ENCODE results near the gene HIPK1. TPM values are rescaled to one million over a fixed set of nuclear protein-coding genes. Genes with fewer than 3 reads are reported as not detected.

HIPK1 gene
- total RNA-seq, 1 donor from 2014 or later: 41.0 TPM

DNA sequence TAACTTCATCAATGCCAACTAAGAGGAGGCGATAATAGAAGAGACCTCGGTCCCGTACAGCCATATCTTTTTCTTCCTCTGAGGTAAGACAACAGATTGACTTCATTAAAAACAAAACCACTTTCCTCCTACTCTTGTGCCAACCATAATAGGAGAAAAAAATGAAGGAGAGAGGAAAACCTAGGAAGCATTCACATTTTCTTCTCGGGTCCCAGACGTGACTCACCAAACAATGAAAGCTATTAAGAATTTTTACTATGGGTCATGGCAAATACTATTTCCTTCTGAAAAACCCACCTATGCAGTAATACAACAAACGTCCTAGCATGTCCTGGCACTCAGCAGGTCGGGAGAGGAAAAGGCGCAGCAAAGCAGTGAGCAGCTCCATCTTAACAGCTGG lies 33.2 kb upstream of the HIPK1 start:
- Mint-ChIP-seq H3K36me3 (ENCODE audit: unreplicated experiment) (no peaks in the 10 kb centered on the region), H3K4me3 (ENCODE audit: unreplicated experiment) (no peak overlapping the region), H3K4me1 (ENCODE audit: low read depth, unreplicated experiment) (peaks cover 2% of the 10 kb centered on the region), H3K27me3 (ENCODE audit: unreplicated experiment) (no peaks in the 10 kb centered on the region), H3K27ac (ENCODE audit: unreplicated experiment) (no peak overlapping the region), H3K9me3 (ENCODE audit: unreplicated experiment) (no peaks in the 10 kb centered on the region)
- TF ChIP-seq, protein P1, sequence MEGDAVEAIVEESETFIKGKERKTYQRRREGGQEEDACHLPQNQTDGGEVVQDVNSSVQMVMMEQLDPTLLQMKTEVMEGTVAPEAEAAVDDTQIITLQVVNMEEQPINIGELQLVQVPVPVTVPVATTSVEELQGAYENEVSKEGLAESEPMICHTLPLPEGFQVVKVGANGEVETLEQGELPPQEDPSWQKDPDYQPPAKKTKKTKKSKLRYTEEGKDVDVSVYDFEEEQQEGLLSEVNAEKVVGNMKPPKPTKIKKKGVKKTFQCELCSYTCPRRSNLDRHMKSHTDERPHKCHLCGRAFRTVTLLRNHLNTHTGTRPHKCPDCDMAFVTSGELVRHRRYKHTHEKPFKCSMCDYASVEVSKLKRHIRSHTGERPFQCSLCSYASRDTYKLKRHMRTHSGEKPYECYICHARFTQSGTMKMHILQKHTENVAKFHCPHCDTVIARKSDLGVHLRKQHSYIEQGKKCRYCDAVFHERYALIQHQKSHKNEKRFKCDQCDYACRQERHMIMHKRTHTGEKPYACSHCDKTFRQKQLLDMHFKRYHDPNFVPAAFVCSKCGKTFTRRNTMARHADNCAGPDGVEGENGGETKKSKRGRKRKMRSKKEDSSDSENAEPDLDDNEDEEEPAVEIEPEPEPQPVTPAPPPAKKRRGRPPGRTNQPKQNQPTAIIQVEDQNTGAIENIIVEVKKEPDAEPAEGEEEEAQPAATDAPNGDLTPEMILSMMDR (IDR thresholded peaks at IDR 0.05; ENCODE audit: partially characterized antibody, unreplicated experiment): no peak
- DNase-seq: no peak

DNA sequence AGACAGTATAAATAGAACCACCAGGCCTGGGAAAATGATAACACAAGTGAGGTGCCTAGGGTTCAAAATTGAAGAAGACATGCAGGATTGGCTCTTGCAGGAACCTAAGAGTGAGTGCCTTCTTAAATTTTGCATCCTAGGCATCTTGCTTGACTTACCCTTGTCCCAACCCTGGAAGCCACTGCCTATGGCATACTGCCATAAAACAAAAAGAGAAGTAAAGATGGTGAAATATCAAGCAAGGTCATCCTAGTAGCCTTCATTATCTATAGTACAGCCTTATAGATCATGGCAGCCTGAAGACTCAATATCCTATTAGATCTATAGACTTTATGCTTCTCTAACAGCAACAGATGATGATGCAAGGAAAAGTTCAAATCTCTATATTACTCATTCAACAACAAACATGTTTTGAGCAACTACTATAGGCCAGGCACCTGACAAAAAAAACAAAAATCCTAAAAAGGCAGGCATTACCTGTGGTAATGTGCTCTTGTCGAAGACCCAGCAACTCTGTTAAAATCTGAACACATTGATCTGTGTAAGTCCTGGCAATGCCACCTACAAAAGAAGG lies 30.8 kb upstream of the HIPK1 start:
- no peaks in the 10 kb centered on the region for H3K27me3 Mint-ChIP-seq (ENCODE audit: unreplicated experiment)

GRCh38 chr1:113899111-113899510 lies 30.0 kb upstream of the HIPK1 start:
- Mint-ChIP-seq H3K27me3 (ENCODE audit: unreplicated experiment) (no peaks in the 10 kb centered on the region), H3K27ac (ENCODE audit: unreplicated experiment) (no peak overlapping the region), H3K9me3 (ENCODE audit: unreplicated experiment) (peaks cover 3% of the 10 kb centered on the region), H3K4me1 (ENCODE audit: low read depth, unreplicated experiment) (peaks cover 7% of the 10 kb centered on the region), H3K36me3 (ENCODE audit: unreplicated experiment) (no peaks in the 10 kb centered on the region), H3K4me3 (ENCODE audit: unreplicated experiment) (no peak overlapping the region)
- TF ChIP-seq, protein P1 (IDR thresholded peaks at IDR 0.05; ENCODE audit: partially characterized antibody, unreplicated experiment): no peak
- no peak for DNase-seq

More for the DNA sequence above, 30.8 kb upstream of the HIPK1 start:
- H3K4me3 Mint-ChIP-seq (ENCODE audit: unreplicated experiment): no peak overlapping the region
- no peaks in the 10 kb centered on the region for H3K36me3 Mint-ChIP-seq (ENCODE audit: unreplicated experiment)
- TF ChIP-seq, protein P1 (IDR thresholded peaks at IDR 0.05; ENCODE audit: partially characterized antibody, unreplicated experiment): no peak
- DNase-seq: no peak
- peaks cover 1% of the 10 kb centered on the region for H3K9me3 Mint-ChIP-seq (ENCODE audit: unreplicated experiment)
- H3K4me1 Mint-ChIP-seq (ENCODE audit: low read depth, unreplicated experiment): peaks cover 1% of the 10 kb centered on the region
- H3K27ac Mint-ChIP-seq (ENCODE audit: unreplicated experiment): peak overlapping the region; percentile 14

DNA sequence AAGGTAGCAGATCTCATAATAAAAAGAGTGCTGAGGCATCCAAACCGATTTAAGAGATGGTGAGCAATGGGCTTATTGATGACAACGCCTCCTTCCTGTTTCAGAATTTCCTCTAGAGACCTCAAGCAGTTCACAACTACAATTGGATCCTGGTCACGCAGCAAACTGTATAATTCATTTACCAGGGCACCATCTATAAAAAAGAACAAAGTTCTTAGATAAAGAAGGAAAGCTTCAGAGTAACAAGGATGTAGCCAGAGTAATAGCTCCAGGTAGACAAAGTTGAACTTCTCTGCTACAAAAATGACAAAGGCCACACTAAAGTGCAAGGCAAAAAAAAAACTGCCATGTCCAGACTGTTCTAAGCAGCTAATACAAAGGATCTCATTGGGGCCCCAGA lies 27.9 kb upstream of the HIPK1 start:
- Mint-ChIP-seq H3K27ac (ENCODE audit: unreplicated experiment) (no peak overlapping the region), H3K27me3 (ENCODE audit: unreplicated experiment) (peaks cover 4% of the 10 kb centered on the region), H3K4me1 (ENCODE audit: low read depth, unreplicated experiment) (peaks cover 9% of the 10 kb centered on the region), H3K4me3 (ENCODE audit: unreplicated experiment) (no peak overlapping the region), H3K36me3 (ENCODE audit: unreplicated experiment) (no peaks in the 10 kb centered on the region), H3K9me3 (ENCODE audit: unreplicated experiment) (peaks cover 12% of the 10 kb centered on the region)
- TF ChIP-seq, protein P1 (IDR thresholded peaks at IDR 0.05; ENCODE audit: partially characterized antibody, unreplicated experiment): no peak
- DNase-seq: no peak

DNA sequence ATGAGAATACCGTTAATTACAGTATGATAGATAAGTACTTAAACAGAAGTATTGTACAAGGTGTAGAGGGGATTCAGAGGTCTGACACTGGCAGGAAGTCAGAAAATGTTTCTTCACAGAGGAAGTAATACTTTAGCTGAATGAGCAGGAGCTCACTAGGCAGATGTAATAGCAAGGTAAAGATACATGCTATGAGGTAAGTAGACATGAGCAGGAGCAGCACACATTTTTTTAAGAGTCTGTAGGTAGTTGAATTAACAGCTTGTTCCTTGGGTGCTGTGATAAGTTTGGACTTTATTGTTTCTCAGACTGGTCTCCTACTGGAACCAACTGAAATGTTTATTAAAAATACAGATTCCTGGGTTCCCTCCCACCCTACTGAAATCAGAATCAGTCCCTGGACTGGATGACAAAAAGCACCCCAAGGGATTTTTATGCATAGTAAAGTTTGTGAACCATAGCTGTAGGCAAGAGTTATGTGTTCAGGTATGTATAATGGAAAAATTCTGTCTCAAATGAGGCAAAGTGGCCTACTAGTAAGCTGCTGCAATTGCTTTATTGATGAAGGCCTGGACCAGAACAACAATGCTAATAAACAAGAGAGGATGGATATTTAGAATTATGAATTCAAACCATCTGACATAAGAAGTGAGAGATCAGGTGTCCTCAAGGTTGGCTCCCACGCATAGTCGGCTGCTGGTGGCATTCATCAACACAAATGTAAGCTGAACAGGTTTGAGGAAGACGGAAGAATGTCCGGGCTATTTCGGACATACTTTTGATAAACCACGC lies 25.4 kb upstream of the HIPK1 start:
- H3K27ac Mint-ChIP-seq (ENCODE audit: unreplicated experiment): peak overlapping the region; percentile 69
- TF ChIP-seq, protein P1 (IDR thresholded peaks at IDR 0.05; ENCODE audit: partially characterized antibody, unreplicated experiment): no peak
- peaks cover 12% of the 10 kb centered on the region for H3K9me3 Mint-ChIP-seq (ENCODE audit: unreplicated experiment)
- peaks cover 11% of the 10 kb centered on the region for H3K4me1 Mint-ChIP-seq (ENCODE audit: low read depth, unreplicated experiment)
- peaks cover 4% of the 10 kb centered on the region for H3K27me3 Mint-ChIP-seq (ENCODE audit: unreplicated experiment)
- no peaks in the 10 kb centered on the region for H3K36me3 Mint-ChIP-seq (ENCODE audit: unreplicated experiment)
- no peak for DNase-seq
- H3K4me3 Mint-ChIP-seq (ENCODE audit: unreplicated experiment): peak overlapping the region; percentile 91
